Activated CD8-positive, alpha-beta memory T cell treated with anti-CD3 and anti-CD28 coated beads, Interleukin-2, amount 50 U/mL, for 1 hour (primary cell): ENCODE data around the gene ZNF579.

Experiments
- DNase-seq: peaks from one replicate; pipeline ENCODE4 v3.0.0-alpha.2; 2020; ENCODE audit errors: extremely low read depth

Gene ZNF579

DNA sequence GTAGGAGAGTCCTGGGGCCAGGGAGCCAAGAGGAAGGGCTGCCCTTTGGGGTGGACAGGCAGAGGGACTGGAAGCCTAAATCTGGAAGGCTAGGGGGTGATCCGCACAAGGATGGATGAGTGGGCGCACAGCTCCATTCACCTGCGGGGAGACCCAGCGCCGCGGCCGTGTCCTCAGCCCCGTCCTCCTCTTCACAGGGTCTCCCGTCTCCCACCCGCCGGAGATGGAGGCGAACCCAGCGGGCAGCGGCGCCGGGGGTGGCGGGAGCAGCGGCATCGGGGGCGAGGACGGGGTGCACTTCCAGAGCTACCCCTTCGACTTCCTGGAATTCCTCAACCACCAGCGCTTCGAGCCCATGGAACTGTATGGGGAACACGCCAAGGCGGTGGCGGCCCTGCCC lies 32.7 kb upstream of the ZNF579 start:
- DNase-seq = no peak

DNA sequence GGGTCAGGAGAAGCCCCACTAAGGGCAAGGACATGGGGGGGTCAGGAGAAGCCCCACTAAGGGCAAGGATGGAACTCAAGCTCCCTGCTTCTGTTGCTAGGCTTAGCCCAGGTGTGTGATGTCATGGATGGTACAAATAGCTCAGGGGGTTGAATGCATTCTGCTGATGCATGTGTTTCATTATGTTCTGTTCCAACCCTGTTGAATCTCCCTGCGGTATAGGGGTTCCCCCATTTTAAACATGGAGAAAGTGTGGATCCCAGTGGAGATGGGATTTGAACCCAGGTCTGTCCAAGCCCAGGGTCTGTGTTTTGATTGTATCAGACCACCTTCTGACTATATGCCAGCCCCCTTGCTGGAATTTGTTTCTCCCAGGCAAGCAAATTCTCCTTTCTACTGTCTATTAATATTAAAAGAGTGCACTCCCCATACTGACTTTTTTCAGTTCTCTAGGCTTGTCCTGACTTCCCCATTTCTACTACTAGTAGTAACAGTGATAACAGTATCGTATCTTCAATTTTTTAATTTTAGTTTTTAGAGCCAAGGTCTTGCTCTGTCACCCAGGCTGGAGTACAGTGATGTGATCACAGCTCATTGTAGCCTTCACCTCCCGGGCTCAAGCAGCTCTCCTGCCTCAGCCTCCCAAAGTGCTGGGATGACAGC lies 31.5 kb upstream of the ZNF579 start:
- DNase-seq = no peak

DNA sequence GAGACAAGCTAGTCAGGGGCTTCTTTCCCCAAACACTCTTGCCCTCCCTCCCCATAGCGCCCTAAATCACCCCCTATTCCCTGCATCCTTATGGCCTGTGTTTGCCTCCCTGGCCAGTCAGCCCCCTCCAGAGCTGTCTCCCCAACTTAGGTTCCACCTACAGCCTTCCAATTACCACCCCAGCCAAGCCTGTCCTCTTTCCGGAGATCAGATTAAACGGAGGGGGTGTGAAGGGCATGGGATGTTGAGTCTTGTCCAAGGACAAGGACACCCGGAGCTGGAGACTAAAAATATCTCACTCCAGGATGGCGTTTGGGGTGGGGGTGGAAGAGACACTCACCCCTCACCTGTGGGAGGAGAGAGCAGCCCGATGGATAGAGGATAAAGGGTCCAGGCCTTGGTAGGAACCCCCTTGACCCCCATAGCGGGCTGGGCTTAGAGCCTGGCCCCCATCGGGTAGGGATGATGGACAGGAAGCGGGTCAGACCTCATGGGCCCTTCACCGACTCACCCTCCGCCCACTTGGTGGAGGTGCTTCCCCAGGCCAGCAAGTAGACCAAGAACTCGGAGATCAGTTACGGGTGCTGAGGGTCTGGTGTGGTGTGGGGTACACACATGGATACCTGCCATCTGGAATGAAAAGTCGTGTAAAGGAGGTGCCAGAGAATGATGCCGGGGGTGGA lies 30.8 kb upstream of the ZNF579 start:
- DNase-seq = no peak

DNA sequence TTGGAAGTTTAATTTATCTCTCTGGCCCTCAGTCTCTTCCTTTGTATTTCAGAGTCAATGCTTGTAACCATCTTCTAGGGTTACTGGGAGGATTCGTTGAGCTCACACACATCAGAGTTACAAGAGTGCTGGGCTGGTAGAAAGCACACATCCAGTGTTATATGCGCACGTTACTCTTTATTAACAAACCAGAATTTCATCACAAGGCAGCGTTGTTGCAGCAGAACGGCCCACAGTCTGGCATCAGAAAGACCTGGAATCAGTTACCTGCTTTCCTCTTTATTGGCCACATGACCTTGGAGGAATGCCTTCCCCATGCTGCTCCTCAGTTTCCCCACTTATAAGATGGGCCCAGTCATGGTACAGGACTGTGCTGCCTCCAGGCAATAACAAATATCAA lies 28.7 kb upstream of the ZNF579 start:
- no peak for DNase-seq

DNA sequence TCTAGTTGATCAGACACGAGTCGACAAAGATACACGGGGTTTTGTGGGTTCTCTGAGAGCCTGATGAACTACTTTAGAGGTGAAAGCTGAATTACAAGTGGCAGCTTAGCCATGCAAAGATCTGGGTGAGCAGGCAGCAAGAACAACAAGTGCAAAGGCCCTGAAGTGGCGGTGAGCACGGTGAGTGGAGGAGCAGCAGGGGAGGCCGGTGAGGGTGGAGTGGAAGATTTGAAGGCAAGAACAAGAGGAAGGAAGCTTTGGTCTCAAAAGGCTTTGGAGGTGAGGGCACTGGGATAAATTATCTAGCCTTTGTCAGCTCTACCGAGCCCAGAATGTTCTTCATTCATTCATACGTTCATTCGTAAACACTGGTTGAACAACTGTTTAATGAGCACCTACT lies 26.2 kb upstream of the ZNF579 start:
- DNase-seq = no peak

DNA sequence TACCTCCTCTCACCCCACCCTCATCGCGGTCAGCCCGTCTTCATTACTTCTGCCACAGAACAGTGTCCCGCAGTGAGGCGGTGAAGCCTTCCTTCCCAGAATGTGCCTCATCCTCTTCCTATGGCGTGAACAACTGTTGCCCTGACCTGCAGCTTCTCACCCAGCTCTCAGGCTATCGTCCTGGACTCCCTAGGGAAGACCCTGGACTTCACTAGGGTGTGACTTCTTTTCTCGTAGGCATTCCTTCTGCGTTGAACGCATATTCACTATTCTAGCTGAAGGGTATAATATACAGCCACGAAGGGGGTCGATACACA lies 25.8 kb upstream of the ZNF579 start:
- DNase-seq = no peak

DNA sequence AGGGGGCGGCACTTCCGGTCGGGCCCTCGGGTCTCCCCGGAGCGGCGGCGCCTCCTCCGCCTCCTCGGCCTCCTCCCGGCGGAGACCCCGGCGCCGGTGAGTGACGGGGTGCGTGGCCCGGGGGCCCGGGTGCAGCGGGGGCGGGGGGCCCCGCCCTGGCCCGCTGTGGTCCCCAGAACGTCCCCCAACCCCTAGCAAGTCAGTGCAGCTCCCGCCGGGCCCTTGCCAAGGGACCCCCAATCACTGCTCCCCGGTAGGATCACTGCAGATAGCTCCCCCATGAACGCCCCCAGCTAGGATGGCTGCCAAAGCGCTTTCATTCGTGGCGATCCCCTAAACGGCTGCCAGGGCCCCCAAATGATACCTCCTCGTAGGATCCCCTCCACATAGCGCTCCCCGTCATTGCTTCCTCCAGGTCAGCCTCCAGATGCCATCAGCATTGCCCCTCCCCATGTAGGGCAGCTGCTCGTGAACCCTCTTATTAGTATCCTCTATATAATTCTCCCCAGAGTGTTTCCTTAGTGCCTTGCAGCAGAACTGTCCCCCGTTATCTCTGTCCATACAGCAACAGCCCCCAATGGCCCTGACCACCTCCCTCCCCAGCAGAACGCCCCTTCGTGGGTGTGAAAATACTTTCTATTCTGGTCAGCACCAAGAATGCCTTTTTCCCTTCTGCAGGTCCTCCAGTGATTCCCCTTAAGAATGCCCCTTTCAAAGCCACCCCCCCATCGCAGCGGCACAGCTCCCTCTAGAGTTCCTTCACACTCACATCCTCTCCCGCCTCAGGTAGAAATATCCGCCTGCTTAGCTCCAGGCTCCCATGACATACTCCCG lies 25.2 kb upstream of the ZNF579 start, which contains the start of gene ZNF865:
Gene ZNF865, plus strand, starts transcription at position 11 of the 834 bp plus-strand sequence. CDS start 7,972 bp downstream, outside the sequence.
- DNase-seq = no peak

DNA sequence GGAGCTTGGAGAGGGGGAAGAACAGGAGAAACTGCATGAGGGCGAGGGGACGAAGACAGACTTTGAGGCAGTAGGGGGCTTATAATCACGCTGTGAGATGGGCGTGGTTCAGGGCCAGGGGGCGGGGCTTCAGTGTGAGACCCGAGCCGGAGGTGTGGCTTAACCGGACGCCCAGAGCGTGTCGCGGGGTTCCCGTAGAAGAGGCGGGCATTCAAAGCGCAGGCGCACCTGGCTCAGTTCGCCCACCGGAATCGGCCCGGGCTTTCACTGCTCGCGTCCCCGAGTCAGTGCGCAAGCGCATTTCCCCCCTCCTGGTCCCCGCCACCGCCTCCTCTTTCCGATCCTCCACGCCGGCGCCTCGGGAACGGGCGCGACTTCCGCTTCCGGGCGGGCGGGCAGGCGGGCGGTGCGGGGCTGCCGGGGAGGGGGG lies 24.6 kb upstream of the ZNF579 start:
- peak; percentile 95 for DNase-seq

DNA sequence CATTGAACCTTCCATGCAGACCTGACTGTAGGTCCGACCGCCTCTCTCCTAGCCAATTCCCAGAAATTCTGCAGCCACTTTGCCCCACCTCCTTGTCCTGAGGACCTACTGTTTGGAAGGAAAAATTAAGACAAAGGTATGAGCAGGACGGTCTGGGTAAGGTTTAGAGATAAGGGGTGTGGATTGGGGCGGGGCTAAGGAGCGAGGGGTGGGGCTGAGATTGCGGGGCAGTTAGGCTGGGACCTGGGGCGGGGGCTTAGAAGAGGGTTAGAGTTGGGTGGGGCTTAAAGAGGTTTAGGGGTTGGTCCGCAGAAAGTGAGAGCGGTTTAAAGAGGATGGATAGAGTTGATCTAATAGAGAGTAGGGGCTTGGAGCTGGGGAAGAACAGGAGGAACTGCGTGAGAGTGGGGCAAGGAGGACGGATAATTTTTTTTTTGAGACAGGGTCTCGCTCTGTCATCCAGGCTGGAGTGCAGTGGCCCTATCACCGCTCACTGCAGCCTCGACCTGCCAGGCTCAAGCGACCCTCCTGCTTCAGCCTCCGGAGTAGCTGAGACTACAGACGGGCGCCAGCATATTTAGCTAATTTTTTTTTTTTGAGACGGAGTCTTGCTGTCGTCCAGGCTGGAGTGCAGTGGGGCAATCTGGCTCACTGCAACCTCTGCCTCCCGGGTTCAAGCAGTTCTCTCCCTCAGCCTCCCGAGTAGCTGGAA lies 23.1 kb upstream of the ZNF579 start:
- DNase-seq = no peak

DNA sequence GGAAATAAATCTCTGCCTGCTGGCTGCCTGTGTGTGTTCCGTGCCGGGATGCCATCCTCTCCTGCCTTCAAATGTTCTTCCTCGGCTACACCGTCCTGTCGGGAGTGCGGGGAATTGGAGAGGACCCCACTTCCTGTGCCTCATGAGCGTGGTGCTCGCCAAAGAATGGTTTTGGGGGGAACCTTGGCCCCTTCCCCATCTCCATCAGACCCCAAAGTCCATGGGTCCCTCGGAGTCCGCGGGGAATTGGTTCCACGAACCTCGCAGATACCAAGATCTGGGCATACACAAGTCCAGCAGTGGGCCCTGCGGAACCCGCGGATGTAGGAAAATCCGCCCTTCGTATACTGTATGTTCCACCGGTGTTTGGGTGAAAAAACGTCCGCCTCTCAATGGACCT lies 22.5 kb upstream of the ZNF579 start:
- DNase-seq = no peak

DNA sequence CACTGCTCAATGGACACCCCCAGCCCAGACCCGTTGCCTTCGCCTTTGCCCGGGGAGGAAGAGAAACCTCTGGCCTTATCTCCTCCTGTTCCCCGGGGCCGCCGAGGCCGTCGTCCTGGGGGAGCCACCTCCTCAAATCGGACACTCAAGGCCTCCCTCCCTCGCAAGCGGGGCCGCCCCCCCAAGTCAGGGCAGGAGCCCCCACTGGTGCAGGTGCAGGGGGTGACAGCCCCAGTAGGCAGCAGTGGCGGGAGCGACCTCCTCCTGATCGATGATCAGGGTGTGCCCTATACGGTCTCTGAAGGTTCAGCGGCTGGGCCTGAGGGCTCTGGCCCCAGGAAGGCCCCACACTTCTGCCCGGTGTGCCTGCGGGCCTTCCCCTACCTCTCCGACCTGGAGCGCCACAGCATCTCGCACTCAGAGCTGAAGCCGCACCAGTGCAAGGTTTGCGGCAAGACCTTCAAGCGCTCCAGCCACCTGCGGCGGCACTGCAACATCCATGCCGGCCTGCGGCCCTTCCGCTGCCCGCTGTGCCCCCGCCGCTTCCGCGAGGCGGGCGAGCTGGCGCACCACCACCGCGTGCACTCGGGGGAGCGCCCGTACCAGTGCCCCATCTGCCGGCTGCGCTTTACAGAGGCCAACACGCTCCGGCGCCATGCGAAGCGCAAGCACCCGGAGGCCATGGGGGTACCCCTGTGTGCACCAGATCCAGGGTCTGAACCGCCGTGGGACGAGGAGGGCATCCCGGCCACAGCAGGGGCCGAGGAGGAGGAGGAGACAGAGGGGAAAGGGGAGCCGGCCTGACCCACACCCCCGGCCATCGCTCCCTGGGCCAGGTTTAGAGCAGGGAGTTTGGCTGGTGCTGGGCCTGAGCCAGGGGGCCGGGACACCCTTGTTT lies 21.7 kb upstream of the ZNF579 start:
- no peak for DNase-seq

DNA sequence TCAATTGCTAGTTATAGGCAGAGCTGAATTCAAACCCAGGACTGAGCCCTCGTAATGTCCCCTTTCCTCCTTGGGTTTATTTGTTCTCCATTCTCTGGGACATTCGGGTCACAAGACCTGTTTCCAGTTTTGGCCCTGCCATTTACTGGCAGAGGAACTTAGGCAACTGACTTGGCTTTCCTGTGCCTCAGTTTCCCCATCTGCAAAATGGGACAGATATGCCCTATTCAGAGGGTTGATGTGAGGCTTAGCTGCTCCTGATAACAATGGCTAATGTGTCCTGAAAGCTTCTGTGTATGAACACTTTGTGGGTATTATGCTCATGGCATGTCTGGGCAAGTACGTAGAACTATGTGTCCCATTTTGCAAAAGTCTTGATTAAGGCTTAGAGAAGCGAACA lies 20.4 kb upstream of the ZNF579 start:
- DNase-seq = no peak

DNA sequence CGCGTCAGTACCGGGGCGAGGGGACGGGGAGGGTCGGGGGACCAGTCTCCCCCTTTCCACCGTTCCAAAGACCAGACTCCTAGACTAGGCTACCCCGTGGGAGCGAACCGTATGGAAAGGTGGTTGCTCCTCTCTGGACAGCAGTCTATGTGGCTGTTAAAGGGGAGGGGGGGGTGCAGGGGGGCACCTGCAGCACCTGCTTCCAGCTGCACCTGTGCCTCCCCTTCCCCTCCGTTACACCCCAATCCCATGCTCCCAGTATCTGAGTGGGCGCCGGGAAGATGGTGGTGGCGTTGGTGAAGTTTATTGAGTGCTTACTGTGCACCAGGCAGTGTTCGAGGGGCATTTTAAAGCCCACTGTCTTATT lies 20.0 kb upstream of the ZNF579 start:
- no peak for DNase-seq

DNA sequence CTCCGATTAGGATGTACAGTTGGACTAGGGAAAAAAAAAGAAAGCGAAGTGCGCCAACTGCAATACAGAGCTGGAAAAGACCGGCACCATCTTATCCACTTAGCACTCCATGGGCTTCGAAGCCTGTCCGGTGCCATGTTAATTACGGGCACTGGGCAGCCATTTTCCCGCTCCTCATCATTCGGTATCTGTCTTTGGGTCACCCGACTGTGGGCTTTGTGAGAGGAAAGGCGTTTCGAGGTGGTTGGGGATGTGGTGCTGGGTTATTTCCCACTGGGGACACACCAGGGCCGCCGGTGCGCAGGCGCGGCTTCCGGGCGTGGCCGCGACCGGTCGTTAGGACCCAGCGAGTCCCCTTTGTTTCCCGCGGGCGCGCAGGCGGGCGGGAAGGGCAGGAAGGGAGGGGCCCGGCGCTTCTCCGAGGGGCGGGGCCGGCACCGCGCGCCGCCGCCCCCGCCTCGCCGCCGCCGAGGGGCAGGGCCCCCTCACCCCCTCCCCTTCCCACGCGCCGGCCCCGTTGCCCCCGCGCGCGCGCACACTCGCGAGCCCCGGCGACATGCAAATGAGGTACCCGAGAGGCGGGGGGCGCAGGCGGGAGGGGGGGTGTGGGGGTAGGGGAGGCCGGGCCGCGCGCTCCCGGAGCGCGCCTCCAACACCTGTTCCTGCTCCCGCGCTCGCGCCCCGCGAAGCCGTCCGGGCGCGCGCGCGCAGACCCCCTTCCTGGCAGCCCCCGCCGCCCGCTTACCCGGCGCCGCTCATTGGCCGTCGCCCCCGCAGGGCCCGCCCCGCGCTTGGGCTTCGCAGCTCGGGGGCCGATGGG lies 19.4 kb upstream of the ZNF579 start, which contains the start of gene ZNF524:
Gene ZNF524, plus strand, starts transcription at position 447 of the 820 bp plus-strand sequence. CDS start 1,825 bp downstream, outside the sequence.
- peak; percentile 67 for DNase-seq

DNA sequence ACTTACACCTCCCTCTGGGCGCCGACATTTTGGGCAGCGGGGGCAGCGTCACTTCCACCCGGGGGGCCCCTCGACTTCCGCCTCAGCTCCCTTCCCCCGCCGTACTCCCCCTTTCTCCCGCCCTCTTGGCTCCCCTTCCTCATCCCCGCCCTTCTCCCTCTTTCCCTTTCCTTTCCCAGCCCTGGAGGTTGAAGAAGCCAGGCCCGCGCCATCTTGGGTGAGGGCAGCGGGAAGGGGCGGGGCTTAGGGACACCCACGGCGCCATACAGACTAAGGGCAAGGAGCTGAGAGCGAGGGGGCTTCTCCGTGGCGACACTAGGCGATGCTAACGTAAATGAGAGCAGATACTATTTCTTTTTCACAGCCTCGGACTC lies 18.8 kb upstream of the ZNF579 start, which contains the start of gene FIZ1:
Gene FIZ1, minus strand, starts transcription at position 50 of the 374 bp plus-strand sequence. CDS start 1,652 bp downstream, outside the sequence.
- DNase-seq = peak; percentile 94

DNA sequence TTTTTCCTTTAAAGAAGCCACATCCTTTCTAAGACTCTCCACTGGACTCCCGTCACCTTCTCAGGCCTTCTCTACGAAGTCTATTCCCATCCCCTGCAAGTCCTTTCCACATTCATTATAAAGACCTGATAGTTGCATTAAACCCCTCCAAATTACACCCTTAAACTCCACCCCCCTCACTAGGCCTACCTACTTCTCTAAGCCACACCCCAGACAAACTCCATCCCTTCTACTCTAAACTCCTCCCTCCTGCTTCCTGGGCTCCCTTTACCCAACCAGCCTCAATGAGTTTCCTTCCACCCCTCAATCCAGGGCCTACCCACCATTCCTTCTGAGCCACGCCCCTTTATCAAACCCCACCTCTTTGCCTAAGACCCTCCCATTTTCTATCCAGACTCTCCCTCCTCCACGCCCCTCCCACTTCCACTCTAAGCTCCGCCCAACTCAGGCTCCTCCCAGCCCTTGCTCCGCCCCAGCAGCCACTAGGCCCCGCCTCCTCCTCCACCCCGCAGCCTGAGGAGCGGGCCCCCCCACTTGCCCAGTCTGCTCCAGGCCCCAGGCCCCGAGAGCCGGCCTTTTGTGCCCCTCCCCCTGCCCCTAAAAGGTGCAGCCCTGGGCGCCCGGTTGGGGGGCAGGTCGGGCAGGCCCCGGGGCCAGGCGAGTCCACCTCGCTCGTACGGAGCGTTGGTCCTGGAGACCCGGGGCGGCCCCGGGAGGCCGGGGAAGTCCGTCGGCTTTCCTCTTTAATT lies 18.2 kb upstream of the ZNF579 start:
- peak; percentile 80 for DNase-seq

DNA sequence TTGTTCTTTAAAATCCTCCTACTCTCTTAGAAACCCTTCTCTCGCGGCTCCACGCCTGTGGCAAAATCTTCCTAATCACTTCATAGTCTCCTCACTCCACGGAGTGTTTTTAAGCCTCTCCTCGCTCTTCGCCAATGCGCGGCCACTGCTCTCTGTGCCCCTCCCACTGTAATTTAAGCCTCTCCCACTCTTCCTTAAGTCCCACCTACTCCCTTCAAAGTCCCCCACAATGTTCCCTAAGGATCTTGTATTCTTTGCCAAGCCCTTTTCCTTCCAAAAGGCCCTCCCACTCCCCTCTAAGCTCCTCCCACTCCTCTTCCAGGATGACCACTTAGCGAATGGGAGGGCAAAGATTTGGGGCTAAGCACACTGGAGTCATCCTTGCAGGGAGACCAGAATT lies 17.4 kb upstream of the ZNF579 start:
- DNase-seq = no peak

DNA sequence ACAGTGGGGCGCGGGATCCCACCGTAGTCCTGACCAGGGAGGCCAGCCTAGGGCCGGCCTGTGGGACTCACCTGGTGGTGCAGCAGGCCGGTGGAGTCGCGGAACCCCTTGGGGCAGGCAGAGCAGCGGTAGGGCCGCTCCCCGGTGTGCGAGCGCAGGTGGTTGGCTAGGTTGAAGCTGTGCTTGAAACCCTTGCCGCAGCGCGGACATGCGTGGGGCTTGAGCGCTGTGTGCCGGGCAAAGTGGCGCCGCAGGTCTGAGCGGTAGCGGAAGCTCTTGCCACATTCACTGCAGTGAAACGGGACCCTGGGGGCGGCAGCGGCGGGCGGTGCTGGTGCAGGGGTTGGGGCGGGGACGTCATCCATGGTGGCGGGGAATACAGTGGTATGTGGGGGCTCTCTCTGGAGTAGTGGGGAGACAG lies 16.9 kb upstream of the ZNF579 start:
- no peak for DNase-seq

DNA sequence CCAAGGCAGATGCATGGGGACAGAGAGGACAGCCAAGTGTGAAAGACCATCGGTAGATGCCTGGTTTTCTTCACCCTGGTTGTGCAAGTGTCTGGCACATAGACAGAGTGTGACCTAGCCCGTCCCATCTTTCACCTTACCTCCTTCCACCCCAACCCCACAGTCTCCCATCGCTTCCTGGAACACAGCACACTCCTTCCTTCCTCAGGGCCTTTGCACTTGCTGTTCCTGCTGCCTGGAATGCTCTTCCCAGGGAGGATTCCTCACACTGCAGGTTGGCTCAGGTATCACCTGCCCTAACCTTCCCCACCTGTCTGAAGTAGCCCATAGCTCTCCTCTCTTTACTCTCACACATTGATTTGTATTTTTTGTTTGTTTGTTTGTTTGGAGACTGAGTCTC lies 15.7 kb upstream of the ZNF579 start:
- DNase-seq = no peak
